Mucosa of rectum (tissue), 2 donors: ENCODE results near the gene TMEM88.
"Not testable (repeated sequence)": the region's sequence is repeated elsewhere in the genome, so short reads cannot be mapped to it uniquely, and the experiment has no call there.

Source experiments
- H3K27ac ChIP-seq, 2 donors: one replicate each; pipeline ENCODE4 v1.7.0; 2013; ENCODE audit warnings: inconsistent platforms in 2 of 2, low read depth in 2 of 2, low read length in 2 of 2
- H3K27me3 ChIP-seq, 2 donors: one replicate each; pipeline ENCODE4 v1.7.0; 2013; ENCODE audit warnings: low read length in 2 of 2; ENCODE audit not compliant: control insufficient read depth in 2 of 2, insufficient read depth in 2 of 2
- H3K36me3 ChIP-seq, 2 donors: one replicate each; pipeline ENCODE4 v1.7.0; 2013; ENCODE audit warnings: low read length in 2 of 2; ENCODE audit not compliant: control insufficient read depth in 2 of 2, insufficient read depth in 2 of 2
- H3K4me1 ChIP-seq, 2 donors: one replicate each; pipeline ENCODE4 v1.7.0; 2013; ENCODE audit warnings: low read length in 2 of 2, mild to moderate bottlenecking in 1 of 2; ENCODE audit not compliant: control insufficient read depth in 2 of 2, insufficient read depth in 2 of 2
- H3K4me3 ChIP-seq, 2 donors: one replicate each; pipeline ENCODE4 v1.7.0; 2013; ENCODE audit warnings: low read length in 2 of 2
- H3K9ac ChIP-seq, 2 donors: one replicate each; pipeline ENCODE4 v1.7.0; 2013; ENCODE audit warnings: low read length in 2 of 2, low read depth in 1 of 2, mild to moderate bottlenecking in 1 of 2
- H3K9me3 ChIP-seq, 2 donors: one replicate each; pipeline ENCODE4 v1.7.0; 2013; ENCODE audit warnings: low read length in 2 of 2; ENCODE audit not compliant: control insufficient read depth in 2 of 2
- donor health status: healthy.
- donor health status: Normal muscosa, but diverticular disease.

The TMEM88 gene

DNA sequence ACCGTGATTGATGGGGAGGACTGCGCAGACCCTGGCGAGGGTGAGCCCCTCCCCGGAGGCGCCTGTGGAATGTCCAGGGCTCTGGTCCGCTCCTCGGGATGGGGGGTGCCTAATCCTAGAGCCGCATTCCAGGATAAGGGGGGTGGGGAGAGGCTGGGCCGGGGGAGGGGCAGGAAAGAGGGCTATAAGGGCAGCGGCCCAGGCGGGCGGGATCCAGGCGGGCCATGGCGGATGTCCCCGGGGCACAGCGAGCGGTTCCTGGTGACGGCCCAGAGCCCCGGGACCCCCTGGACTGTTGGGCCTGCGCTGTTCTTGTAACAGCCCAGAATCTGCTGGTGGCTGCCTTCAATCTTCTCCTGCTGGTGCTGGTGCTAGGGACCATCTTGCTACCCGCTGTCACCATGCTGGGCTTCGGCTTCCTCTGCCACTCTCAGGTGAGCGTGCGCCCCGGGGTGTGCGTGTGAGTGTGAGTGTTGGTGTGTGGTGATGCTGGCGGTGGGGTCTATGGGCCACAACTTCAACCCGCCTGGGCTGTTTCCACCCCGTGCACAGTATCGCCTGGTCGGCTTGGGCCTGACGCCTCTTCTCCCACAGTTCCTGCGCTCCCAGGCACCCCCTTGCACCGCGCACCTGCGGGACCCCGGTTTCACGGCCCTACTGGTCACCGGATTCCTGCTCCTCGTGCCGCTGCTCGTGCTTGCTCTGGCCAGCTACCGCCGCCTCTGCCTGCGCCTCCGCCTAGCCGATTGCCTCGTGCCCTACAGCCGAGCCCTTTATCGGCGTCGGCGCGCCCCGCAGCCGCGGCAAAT, at the start of gene TMEM88:
TMEM88 (plus strand) TSS at position 216 of the 809 bp plus-strand sequence; CDS start at position 225, 9 bp downstream.
- no peak within 1 kb of the TSS for H3K9ac ChIP-seq
- H3K4me1 ChIP-seq, result peaks cover 39 to 41% of the 10 kb centered on the region in 2 donors
- no peaks in the 10 kb centered on the region for H3K9me3 ChIP-seq
- H3K27me3 ChIP-seq, result no peaks in the 10 kb centered on the region
- peak within 1 kb of the TSS; percentile 52 to 87 for H3K27ac ChIP-seq
- peaks cover 26 to 28% of the 10 kb centered on the region in 2 donors for H3K36me3 ChIP-seq
- peak within 1 kb of the TSS in 1 of 2 donors; percentile 33 for H3K4me3 ChIP-seq

DNA sequence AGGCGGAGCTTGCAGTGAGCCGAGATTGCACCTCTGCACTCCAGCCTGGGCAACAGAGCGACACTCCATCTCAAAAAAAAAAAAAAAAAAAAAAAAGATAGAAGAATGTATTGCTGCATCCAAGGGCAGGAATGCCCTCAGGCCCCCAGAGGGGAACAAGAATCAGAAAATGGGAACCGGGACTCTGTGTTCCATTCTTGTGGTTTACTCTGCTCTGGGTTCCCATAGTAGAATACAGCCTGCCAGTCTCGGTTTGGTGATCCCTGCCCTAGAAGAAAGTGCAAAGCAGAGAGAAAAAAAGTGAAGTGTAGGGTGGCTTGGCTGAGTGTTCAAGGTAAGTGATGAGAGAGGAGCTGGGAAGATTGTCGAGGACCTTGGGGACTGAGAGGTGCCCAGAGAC, 48.3 kb upstream of the TMEM88 start:
- Histone ChIP-seq H3K4me1 (peaks cover 0 to 10% of the 10 kb centered on the region in 2 donors), H3K27me3 (peaks cover 0 to 2% of the 10 kb centered on the region in 2 donors), H3K27ac (no peak overlapping the region), H3K36me3 (no peaks in the 10 kb centered on the region), H3K4me3 (no peak overlapping the region), H3K9me3 (no peaks in the 10 kb centered on the region), H3K9ac (no peak overlapping the region)

- Histone ChIP-seq H3K4me1 (peaks cover 0 to 10% of the 10 kb centered on the region in 2 donors), H3K27ac (no peak overlapping the region), H3K9ac (no peak overlapping the region), H3K9me3 (no peaks in the 10 kb centered on the region), H3K4me3 (no peak overlapping the region), H3K36me3 (no peaks in the 10 kb centered on the region), H3K27me3 (peaks cover 0 to 2% of the 10 kb centered on the region in 2 donors)
Measured at GRCh38 chr17:7807206-7807605, 47.7 kb upstream of the TMEM88 start.

DNA sequence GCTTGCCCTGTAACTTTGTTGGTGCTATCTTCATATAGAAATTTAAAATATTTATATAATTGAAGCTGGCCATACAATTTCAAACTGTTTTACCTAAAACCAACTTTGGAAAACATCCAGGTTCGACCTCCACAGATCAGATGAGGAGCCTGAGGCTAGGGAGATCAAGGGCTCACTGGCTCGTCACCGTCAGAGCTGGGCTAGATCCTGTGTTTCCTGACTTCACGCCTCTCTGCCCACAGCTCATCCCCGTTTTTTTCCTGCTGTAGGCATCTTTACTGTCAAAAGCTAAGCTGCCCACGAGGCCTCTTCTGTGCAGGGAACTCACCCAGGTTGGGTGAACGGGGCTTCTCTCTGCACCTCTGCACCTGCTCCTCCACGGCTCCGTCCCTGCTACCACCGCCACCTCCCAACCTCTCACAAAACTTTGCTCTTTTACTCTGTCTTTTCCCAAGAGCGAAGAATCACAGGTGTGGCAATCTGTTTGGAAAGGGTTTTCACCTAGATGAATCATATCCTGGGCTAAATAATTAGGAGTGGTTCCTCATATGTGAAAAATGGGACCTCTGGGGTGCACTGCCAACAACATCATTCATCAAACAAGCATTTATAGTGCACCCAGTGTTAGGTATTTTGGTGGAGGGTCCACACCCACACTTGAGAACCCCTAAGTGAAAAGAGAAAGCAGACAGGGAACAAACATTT, 45.6 kb upstream of the TMEM88 start:
- Histone ChIP-seq H3K36me3 (no peaks in the 10 kb centered on the region), H3K4me3 (no peak overlapping the region), H3K27ac (no peak overlapping the region), H3K4me1 (peaks cover 0 to 5% of the 10 kb centered on the region in 2 donors), H3K9ac (no peak overlapping the region), H3K27me3 (no peaks in the 10 kb centered on the region), H3K9me3 (no peaks in the 10 kb centered on the region)

DNA sequence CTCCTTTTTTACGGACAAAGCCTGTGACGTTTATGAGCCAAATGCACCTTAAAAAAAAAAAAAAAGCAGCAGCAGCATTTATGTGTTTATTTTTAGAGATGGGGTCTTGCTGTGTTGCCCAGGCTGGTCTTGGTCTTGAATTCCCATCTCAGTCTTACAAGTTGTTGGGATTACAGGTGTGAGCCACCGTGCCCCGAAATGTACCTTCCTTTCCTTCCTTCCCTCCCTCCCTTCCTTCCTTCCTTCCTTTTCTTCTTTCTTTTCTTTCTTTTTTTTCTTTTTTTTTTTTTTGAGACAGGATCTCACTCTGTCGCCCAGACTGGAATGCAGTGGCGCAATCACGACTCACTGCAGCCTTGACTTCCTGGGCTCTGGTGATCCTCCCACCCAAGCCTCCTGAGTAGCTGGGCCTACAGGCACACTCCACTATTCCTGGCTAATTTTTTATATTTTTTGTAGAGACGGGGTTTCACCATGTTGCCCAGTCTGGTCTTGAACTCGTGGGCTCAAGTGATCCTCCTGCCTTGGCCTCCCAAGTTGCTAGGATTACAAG, 45.0 kb upstream of the TMEM88 start:
- H3K4me3 ChIP-seq, H3K27ac ChIP-seq, H3K36me3 ChIP-seq, H3K9ac ChIP-seq, H3K4me1 ChIP-seq, H3K27me3 ChIP-seq, H3K9me3 ChIP-seq: not testable (repeated sequence)

DNA sequence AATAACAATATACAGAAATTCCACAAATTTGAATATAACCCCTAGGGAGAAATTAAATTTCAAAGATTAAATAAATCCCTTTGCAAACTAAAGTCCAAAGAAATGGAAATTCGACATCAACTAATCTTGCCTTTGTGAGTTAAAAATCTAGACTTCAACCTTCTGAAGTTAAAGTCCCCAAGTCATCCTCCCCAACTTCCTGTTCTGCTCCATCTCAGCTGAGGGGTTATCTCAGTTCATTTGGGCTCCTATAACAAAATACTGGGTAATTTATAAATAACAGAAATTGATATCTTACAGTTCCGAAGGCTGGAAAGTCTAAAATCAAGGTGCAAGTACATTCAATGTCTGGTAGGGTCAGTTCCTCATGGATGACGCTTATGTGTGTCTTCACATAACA, 43.6 kb upstream of the TMEM88 start:
- Histone ChIP-seq H3K9ac (no peak overlapping the region), H3K27me3 (no peaks in the 10 kb centered on the region), H3K4me1 (peaks cover 0 to 4% of the 10 kb centered on the region in 2 donors), H3K9me3 (no peaks in the 10 kb centered on the region), H3K36me3 (no peaks in the 10 kb centered on the region), H3K4me3 (no peak overlapping the region), H3K27ac (no peak overlapping the region)

- H3K27ac ChIP-seq, result no peak overlapping the region
- H3K9me3 ChIP-seq, result no peaks in the 10 kb centered on the region
- H3K9ac ChIP-seq, result no peak overlapping the region
- H3K36me3 ChIP-seq, result no peaks in the 10 kb centered on the region
- H3K4me1 ChIP-seq, result no peaks in the 10 kb centered on the region
- no peaks in the 10 kb centered on the region for H3K27me3 ChIP-seq
- H3K4me3 ChIP-seq, result no peak overlapping the region
Measured at GRCh38 chr17:7814969-7815368, 39.9 kb upstream of the TMEM88 start.

GRCh38 chr17:7816926-7817642, 37.8 kb upstream of the TMEM88 start:
- Histone ChIP-seq H3K4me3 (no peak overlapping the region), H3K9me3 (no peaks in the 10 kb centered on the region), H3K4me1 (no peaks in the 10 kb centered on the region), H3K27ac (no peak overlapping the region), H3K36me3 (no peaks in the 10 kb centered on the region), H3K9ac (no peak overlapping the region), H3K27me3 (no peaks in the 10 kb centered on the region)

GRCh38 chr17:7817643-7817964, 37.3 kb upstream of the TMEM88 start:
- Histone ChIP-seq H3K27me3 (no peaks in the 10 kb centered on the region), H3K9me3 (no peaks in the 10 kb centered on the region), H3K36me3 (no peaks in the 10 kb centered on the region), H3K4me3 (no peak overlapping the region), H3K4me1 (no peaks in the 10 kb centered on the region), H3K27ac (no peak overlapping the region), H3K9ac (no peak overlapping the region)

DNA sequence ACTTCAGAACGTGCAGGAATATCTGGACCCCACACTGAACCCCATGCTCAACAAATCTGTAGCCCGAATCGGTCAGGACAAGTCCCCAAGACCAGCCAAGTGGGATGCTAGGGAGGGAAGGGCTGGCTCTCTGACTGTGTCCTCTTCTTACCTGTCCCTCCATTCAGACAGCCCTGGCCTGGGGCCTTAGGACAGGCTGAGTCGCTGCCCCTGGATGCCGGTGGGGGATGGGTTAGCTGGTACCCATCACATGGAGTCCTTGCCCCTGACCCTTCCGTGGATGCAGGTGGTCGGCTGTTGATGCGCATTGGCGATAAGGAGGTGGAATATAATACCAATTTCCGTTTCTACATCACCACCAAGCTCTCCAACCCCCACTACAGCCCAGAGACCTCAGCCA, 36.8 kb upstream of the TMEM88 start:
- H3K27me3 ChIP-seq, result no peaks in the 10 kb centered on the region
- no peak overlapping the region for H3K4me3 ChIP-seq
- no peaks in the 10 kb centered on the region for H3K36me3 ChIP-seq
- H3K9me3 ChIP-seq, result no peaks in the 10 kb centered on the region
- no peaks in the 10 kb centered on the region for H3K4me1 ChIP-seq
- no peak overlapping the region for H3K9ac ChIP-seq
- no peak overlapping the region for H3K27ac ChIP-seq
